Mesenchymal stem cell (in vitro differentiated cells and primary cell): Measurements from ENCODE around the gene CXCL17.

Experiments used
- DNase-seq: peaks from one replicate; pipeline ENCODE4 v3.0.0-alpha.2; 2013
- H2AFZ ChIP-seq: one replicate; pipeline ENCODE4 v1.6.1; 2013; ENCODE audit warnings: low read depth, mild to moderate bottlenecking, control low read depth, inconsistent platforms, low read length, moderate library complexity
- H2AK5ac ChIP-seq: 2 replicates; pipeline ENCODE4 v1.6.1; 2013; ENCODE audit warnings: low read length, moderate library complexity, mild to moderate bottlenecking, inconsistent platforms; ENCODE audit not compliant: severe bottlenecking
- H2BK120ac ChIP-seq: one replicate; pipeline ENCODE4 v1.6.1; 2013; ENCODE audit warnings: low read depth, mild to moderate bottlenecking, inconsistent platforms, low read length, moderate library complexity
- H2BK12ac ChIP-seq, 2 experiments: one replicate each; pipeline ENCODE4 v1.6.1; 2013; ENCODE audit warnings: inconsistent platforms in 2 of 2, low read length in 2 of 2, mild to moderate bottlenecking in 2 of 2, moderate library complexity in 2 of 2, control low read depth in 1 of 2
- H2BK15ac ChIP-seq: one replicate; pipeline ENCODE4 v1.6.1; 2013; ENCODE audit warnings: mild to moderate bottlenecking, low read depth, inconsistent platforms; ENCODE audit not compliant: poor library complexity, severe bottlenecking
- H2BK5ac ChIP-seq: 2 replicates; pipeline ENCODE4 v1.6.1; 2013; ENCODE audit warnings: low read depth, mild to moderate bottlenecking, low read length, control low read depth, inconsistent platforms; ENCODE audit not compliant: poor library complexity, severe bottlenecking
- H3K14ac ChIP-seq, 2 experiments: one replicate each; pipeline ENCODE4 v1.6.1; 2013; ENCODE audit warnings: inconsistent platforms in 2 of 2, low read length in 2 of 2, control low read depth in 1 of 2, mild to moderate bottlenecking in 1 of 2, moderate library complexity in 1 of 2
- H3K18ac ChIP-seq, 2 experiments: one replicate each; pipeline ENCODE4 v1.6.1; 2013; ENCODE audit warnings: inconsistent platforms in 2 of 2, low read length in 2 of 2, control low read depth in 1 of 2, low read depth in 1 of 2, mild to moderate bottlenecking in 1 of 2
- H3K23ac ChIP-seq, 2 experiments: one replicate each; pipeline ENCODE4 v1.6.1; 2013; ENCODE audit warnings: inconsistent platforms in 2 of 2, low read length in 2 of 2, mild to moderate bottlenecking in 2 of 2, moderate library complexity in 2 of 2, control low read depth in 1 of 2
- H3K27ac ChIP-seq: 2 replicates; pipeline ENCODE4 v1.5.1; 2013; ENCODE audit warnings: mild to moderate bottlenecking, moderate library complexity, low read length, control low read depth, inconsistent platforms; ENCODE audit not compliant: poor library complexity, severe bottlenecking
- H3K27me3 ChIP-seq, 2 experiments: 2 replicates each; pipeline versions ENCODE4 v1.6.1 to v1.7.0; 2013; ENCODE audit warnings: low read length in 2 of 2, mild to moderate bottlenecking in 2 of 2, moderate library complexity in 2 of 2, control low read depth in 1 of 2, inconsistent platforms in 1 of 2; ENCODE audit not compliant: control insufficient read depth in 1 of 2, insufficient read depth in 1 of 2
- H3K36me3 ChIP-seq, 2 experiments: 2 replicates each; pipeline versions ENCODE4 v1.6.1 to v1.7.0; 2013; ENCODE audit warnings: low read length in 2 of 2, control low read depth in 1 of 2, inconsistent platforms in 1 of 2, low read depth in 1 of 2, mild to moderate bottlenecking in 1 of 2; ENCODE audit not compliant: insufficient read depth in 2 of 2, control insufficient read depth in 1 of 2
- H3K4ac ChIP-seq, 2 experiments: one replicate each; pipeline ENCODE4 v1.6.1; 2013; ENCODE audit warnings: inconsistent platforms in 2 of 2, low read length in 2 of 2, mild to moderate bottlenecking in 2 of 2, moderate library complexity in 2 of 2, control low read depth in 1 of 2, low read depth in 1 of 2
- H3K4me1 ChIP-seq: 2 replicates; pipeline ENCODE4 v1.6.1; 2013; ENCODE audit warnings: low read depth, low read length, control low read depth; ENCODE audit not compliant: control insufficient read depth, insufficient read depth
- H3K4me2 ChIP-seq: 2 replicates; pipeline ENCODE4 v1.6.1; 2013; ENCODE audit warnings: low read length, mild to moderate bottlenecking, inconsistent platforms; ENCODE audit not compliant: poor library complexity, severe bottlenecking
- H3K4me3 ChIP-seq, 2 experiments: 2 replicates each; pipeline versions ENCODE4 v1.5.1 to v1.7.0; 2013; ENCODE audit warnings: low read length in 2 of 2, mild to moderate bottlenecking in 2 of 2, control low read depth in 1 of 2, low read depth in 1 of 2; ENCODE audit not compliant: insufficient read depth in 1 of 2
- H3K79me1 ChIP-seq: replicated peaks from 2 replicates; pipeline ENCODE4 v1.6.1; 2013; ENCODE audit warnings: mild to moderate bottlenecking, control low read depth, low read length, inconsistent platforms; ENCODE audit not compliant: poor library complexity, severe bottlenecking
- H3K9ac ChIP-seq: 2 replicates; pipeline ENCODE4 v1.7.0; 2013; ENCODE audit warnings: mild to moderate bottlenecking, low read length, moderate library complexity
- H3K9me3 ChIP-seq: 2 replicates; pipeline ENCODE4 v1.7.0; 2013; ENCODE audit warnings: mild to moderate bottlenecking, low read length; ENCODE audit not compliant: control insufficient read depth
- H4K8ac ChIP-seq: one replicate; pipeline ENCODE4 v1.6.1; 2013; ENCODE audit warnings: inconsistent platforms, mild to moderate bottlenecking, low read length, moderate library complexity
- H4K91ac ChIP-seq: one replicate; pipeline ENCODE4 v1.6.1; 2013; ENCODE audit warnings: mild to moderate bottlenecking, low read length, inconsistent platforms
- WGBS: methylation state at CpG from one replicate; pipeline ENCODE4 v1.1.7; 2013; ENCODE audit warnings: mixed read lengths; 5-methylcytosine and 5-hydroxymethylcytosine counted together

Gene CXCL17

DNA sequence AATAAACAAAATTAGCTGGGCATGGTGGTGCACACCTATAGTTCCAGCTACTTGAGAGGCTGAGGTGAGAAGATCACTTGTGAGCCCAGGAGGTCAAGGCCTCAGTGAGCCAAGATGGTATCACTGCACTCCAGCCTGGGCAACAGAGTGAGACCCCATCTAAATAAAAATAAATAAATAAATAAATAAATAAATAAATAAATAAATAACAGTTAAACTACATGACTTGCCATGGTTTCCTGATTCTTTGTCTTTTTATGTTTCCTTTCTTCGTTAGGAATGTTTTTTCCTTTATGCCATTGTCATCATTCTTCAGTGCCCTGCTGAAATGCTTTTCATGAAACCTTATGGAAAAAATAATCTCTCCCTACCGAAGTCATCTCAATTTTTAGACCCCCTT is 35.2 kb upstream of the CXCL17 start:
- no peak overlapping the region for H2BK5ac ChIP-seq
- DNase-seq = no peak
- H3K18ac ChIP-seq = no peak overlapping the region
- H3K4me2 ChIP-seq = no peak overlapping the region
- 95% methylated on average over 1 of the region's 2 CpGs for WGBS
- H3K79me1 ChIP-seq = no peaks in the 10 kb centered on the region
- no peak overlapping the region for H3K9ac ChIP-seq
- peaks cover 0 to 37% of the 10 kb centered on the region in 2 experiments for H3K27me3 ChIP-seq
- H2BK120ac ChIP-seq = no peak overlapping the region
- no peak overlapping the region for H3K27ac ChIP-seq
- no peak overlapping the region for H4K91ac ChIP-seq
- H2AK5ac ChIP-seq = no peak overlapping the region
- no peak overlapping the region for H2AFZ ChIP-seq
- no peak overlapping the region for H3K4ac ChIP-seq
- H3K9me3 ChIP-seq = no peaks in the 10 kb centered on the region
- H3K4me3 ChIP-seq = no peak overlapping the region
- H3K4me1 ChIP-seq = no peaks in the 10 kb centered on the region
- H3K23ac ChIP-seq = no peak overlapping the region
- no peak overlapping the region for H3K14ac ChIP-seq
- H3K36me3 ChIP-seq = no peaks in the 10 kb centered on the region
- no peak overlapping the region for H4K8ac ChIP-seq
- no peak overlapping the region for H2BK12ac ChIP-seq
- no peak overlapping the region for H2BK15ac ChIP-seq

DNA sequence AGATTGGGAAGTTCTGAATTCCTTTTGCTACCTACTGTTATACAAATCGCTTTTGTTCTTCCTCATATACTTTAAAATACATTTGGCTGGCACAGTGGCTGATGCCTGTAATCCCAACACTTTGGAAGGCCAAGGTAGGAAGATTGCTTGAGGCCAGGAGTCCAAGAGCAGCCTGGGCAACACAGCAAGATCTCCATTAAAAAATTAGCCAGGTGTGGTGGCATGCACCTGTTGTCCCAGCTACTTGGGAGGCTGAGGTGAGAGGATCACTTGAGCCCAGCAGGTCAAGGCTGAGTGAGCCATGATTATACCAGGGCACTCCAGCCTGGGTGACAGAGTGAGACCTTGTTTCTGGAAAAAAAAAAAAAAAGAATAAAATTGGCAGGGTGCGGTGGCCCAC is 34.4 kb upstream of the CXCL17 start:
- Histone ChIP-seq H3K4me2 (no peak overlapping the region), H2AFZ (no peak overlapping the region), H3K14ac (no peak overlapping the region), H3K18ac (no peak overlapping the region), H2BK120ac (no peak overlapping the region), H3K79me1 (no peaks in the 10 kb centered on the region), H3K36me3 (no peaks in the 10 kb centered on the region), H3K9me3 (no peaks in the 10 kb centered on the region), H2BK12ac (no peak overlapping the region), H2BK15ac (no peak overlapping the region), H3K27me3 (peaks cover 0 to 45% of the 10 kb centered on the region in 2 experiments), H4K8ac (no peak overlapping the region), H2BK5ac (no peak overlapping the region), H3K4me1 (no peaks in the 10 kb centered on the region), H3K27ac (no peak overlapping the region), H3K4me3 (no peak overlapping the region), H3K9ac (no peak overlapping the region), H4K91ac (no peak overlapping the region), H3K4ac (no peak overlapping the region), H3K23ac (no peak overlapping the region), H2AK5ac (no peak overlapping the region)
- DNase-seq = no peak
- WGBS = 100% methylated on average over 1 of the region's 2 CpGs

DNA sequence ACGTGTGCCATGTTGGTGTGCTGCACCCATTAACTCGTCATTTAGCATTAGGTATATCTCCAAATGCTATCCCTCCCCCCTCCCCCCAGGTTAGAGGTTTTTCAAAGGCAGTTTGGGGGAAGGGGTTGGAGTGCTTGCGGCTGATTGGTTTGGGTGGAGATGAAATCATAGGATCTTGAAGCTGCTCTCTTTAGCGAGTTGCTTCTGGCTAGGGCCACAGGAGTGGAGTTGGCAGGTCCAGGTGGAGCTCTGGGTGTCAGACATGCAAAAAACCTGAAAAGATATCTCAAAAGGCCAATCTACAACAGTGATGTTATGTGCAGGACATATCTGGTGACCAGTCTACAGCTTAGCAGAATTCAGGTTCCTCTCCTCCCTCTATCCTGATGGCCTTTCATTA is 32.6 kb upstream of the CXCL17 start:
- H4K91ac ChIP-seq = no peak overlapping the region
- no peaks in the 10 kb centered on the region for H3K9me3 ChIP-seq
- no peak overlapping the region for H3K9ac ChIP-seq
- no peak overlapping the region for H4K8ac ChIP-seq
- H3K18ac ChIP-seq = no peak overlapping the region
- H3K36me3 ChIP-seq = no peaks in the 10 kb centered on the region
- no peak overlapping the region for H3K23ac ChIP-seq
- WGBS = 75% methylated on average over 1 of the region's 4 CpGs
- H3K4me1 ChIP-seq = no peaks in the 10 kb centered on the region
- no peak overlapping the region for H3K4ac ChIP-seq
- H3K27me3 ChIP-seq = peaks cover 7 to 62% of the 10 kb centered on the region in 2 experiments
- no peak overlapping the region for H3K27ac ChIP-seq
- H2BK120ac ChIP-seq = no peak overlapping the region
- no peak overlapping the region for H2BK5ac ChIP-seq
- no peak overlapping the region for H3K4me2 ChIP-seq
- DNase-seq = no peak
- no peak overlapping the region for H2AK5ac ChIP-seq
- H2BK15ac ChIP-seq = no peak overlapping the region
- no peak overlapping the region for H2AFZ ChIP-seq
- no peak overlapping the region for H2BK12ac ChIP-seq
- H3K79me1 ChIP-seq = no peaks in the 10 kb centered on the region
- H3K4me3 ChIP-seq = no peak overlapping the region
- no peak overlapping the region for H3K14ac ChIP-seq

DNA sequence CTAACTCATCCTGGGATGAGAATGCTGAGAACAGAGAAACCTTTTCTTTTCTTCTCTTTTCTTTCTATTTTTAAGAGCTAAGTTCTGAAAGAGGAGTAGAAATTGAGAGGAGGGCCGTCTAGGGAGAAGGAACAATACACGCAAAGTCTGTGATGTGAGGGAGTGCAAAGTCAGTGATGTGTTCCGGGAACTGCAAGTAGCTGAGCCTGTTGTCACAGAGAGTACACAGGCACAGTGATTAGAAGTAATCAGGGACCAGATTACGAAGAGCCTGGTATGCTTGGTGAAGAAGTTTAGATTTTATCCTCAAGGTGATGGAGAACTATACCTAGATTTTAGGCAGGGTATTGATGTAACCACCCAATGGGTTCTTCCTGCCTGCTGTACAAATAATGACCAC is 32.0 kb upstream of the CXCL17 start:
- Histone ChIP-seq H2AK5ac (no peak overlapping the region), H3K14ac (no peak overlapping the region), H3K79me1 (no peaks in the 10 kb centered on the region), H2AFZ (no peak overlapping the region), H3K9ac (no peak overlapping the region), H2BK12ac (no peak overlapping the region), H2BK15ac (no peak overlapping the region), H3K27ac (no peak overlapping the region), H3K27me3 (peaks cover 7 to 68% of the 10 kb centered on the region in 2 experiments), H3K36me3 (no peaks in the 10 kb centered on the region), H4K8ac (no peak overlapping the region), H3K4me2 (no peak overlapping the region), H3K23ac (no peak overlapping the region), H2BK120ac (no peak overlapping the region), H3K4me3 (no peak overlapping the region), H4K91ac (no peak overlapping the region), H3K4me1 (no peaks in the 10 kb centered on the region), H3K18ac (no peak overlapping the region), H3K9me3 (no peaks in the 10 kb centered on the region), H3K4ac (no peak overlapping the region), H2BK5ac (no peak overlapping the region)
- DNase-seq = no peak
- WGBS = 41% methylated on average over 4 of the region's 4 CpGs
